ENCODE measurements around the gene CHRNA4.

The CHRNA4 gene

DNA sequence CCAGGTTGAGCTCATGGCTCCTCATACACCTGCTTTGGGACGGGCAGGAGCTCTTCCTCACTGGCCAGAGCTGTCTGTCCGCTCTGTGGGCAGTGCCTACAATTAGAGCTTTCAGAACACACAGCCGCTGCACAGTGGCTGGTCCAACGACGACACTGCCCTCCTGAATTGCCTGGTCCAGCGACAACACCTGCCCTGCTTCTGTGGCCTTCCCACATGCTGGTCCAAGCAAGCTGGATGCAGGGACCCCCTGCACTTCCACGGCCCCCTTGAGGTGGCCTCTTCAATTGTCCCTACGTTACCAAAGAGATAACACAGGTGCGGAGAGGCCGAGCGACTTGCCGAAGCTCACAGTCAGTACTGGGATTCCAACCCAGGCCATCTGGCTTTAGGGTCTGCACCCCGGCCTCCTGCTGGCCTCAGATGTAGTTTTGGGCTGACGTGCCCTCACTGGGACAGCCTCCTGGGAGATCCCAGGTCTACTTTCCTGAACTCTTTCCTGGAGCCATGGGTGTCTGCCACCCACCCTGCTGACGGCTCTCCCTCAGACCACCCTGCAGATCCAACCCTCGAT is 1.4 kb upstream of the CHRNA4 start:
- no peak for DNase-seq

DNA sequence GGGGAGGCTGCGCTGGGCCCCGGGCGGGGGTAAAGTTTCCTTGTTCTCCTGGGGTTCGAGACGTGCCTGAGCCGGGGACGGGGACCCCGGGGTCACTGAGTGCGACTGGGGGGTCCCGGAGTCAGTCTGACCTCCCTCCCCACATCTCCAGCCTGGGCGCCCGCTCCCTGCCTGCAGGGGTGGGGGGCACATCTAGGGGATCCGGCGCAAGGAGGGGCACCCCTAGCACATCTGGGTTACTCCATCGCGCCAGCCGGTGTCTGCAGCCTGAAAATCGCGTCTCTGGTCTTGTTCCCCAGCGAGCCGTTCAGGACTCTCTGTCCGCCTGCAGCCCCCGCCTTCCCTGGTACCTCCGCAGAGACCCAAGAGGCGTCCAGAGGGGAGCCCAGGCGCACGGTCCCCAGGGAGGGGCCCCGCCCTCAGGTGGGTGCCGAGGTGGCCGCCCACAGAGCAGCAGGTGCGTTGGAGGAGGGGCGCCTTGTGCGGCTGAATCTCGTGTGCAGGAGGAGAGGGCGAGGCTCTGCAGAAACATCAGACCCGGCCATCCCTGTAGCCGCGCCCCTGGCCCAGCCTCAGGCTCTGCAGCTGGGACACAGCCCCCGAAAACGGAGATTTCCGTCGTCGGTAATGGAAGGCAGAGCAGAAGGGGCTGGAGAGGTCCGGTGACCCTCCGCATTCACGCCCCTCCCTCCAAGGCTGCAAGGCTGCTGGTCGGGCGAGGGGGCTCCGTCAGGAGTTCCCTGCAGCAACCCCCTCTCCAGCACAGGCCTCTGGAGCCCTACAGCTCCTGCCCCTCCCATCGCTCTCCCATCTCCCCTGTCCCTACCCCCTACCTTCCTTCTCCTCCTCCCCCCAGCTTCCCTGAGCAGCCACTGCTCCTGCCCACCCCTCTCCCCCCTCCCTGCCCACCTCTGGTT is 628 bp upstream of the CHRNA4 start:
- DNase-seq: no peak

DNA sequence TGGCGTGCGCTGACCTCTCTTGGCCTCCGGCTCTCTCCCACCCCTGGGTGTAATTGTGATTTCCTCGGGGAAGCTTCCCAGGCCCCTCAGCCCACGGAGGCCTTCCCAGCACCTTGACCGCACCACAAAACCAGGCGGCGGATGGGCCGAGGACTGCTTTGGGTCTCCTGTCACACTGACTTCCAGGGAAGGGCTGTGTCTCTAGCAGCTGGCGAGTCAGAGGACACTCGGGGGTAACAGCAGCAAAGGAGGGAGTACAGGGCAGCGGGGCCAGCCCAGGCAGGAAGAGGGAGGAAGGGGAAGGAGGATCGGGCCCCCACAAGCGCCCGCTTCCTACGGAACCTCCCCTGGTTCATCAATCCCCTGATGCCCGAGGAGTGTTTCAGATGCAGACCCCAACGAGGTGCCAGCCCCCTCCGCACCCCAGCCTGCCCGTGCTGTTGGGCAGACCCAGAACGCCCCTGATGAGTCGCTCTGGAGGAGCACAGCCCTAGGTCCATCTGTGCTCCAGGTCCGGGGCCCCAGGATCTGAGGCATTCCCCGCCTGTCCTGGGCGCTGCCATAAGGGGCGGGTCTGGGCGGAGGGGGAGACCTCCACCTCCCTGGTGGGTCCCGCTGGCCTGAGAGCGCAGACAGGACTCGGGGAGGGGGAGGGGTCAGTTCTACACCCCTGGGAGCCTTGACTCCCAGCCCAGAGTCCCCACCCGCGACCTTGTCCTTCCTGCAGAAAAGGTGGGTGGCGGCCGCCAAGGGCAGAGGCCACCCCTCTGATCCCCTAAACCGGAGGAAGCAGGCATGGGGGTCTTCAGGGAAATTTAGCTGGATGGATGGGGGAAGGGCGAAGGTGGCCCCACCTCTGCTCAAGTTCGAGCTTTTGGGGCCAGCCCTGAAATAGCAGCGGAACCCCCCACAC is 956 bp downstream of the CHRNA4 start:
- no peak for DNase-seq

DNA sequence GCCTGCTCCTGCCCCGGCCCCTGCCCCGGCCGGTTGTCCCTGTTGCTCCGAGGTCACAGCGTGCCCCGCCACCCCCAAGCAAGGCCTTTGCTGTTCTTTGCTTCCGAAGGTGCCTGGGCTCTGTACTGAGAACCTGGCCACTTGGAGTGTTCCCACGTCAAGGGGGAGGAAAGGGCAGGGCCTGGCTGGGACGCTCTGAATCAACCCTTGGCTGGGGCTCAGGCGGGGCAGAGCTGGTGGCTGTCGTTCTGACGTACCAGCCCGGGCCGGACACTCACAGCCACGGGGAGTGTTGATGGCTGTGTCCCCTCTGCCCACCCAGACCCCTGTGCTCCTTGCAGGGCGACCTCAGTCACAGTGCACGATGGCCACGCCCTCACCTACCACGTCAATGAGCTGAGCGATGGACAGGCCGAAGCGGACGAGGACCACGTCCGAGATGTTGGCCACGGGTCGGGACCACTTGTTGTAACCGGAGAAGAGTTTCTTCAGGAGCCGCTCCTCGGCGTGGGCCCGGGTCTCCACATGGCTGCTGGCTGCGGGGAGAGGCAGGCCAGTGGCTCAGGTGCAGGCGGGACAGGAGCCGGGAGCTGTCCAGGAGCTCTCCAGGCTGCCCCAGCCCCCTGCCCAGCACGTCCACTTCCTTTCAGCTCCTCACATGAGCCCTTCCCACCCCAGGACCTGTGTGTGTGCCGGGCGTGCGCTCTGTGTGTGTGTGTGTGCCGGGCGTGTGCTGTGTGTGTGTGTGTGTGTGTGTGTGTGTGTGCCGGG is 1.8 kb downstream of the CHRNA4 start:
- DNase-seq: no peak

DNA sequence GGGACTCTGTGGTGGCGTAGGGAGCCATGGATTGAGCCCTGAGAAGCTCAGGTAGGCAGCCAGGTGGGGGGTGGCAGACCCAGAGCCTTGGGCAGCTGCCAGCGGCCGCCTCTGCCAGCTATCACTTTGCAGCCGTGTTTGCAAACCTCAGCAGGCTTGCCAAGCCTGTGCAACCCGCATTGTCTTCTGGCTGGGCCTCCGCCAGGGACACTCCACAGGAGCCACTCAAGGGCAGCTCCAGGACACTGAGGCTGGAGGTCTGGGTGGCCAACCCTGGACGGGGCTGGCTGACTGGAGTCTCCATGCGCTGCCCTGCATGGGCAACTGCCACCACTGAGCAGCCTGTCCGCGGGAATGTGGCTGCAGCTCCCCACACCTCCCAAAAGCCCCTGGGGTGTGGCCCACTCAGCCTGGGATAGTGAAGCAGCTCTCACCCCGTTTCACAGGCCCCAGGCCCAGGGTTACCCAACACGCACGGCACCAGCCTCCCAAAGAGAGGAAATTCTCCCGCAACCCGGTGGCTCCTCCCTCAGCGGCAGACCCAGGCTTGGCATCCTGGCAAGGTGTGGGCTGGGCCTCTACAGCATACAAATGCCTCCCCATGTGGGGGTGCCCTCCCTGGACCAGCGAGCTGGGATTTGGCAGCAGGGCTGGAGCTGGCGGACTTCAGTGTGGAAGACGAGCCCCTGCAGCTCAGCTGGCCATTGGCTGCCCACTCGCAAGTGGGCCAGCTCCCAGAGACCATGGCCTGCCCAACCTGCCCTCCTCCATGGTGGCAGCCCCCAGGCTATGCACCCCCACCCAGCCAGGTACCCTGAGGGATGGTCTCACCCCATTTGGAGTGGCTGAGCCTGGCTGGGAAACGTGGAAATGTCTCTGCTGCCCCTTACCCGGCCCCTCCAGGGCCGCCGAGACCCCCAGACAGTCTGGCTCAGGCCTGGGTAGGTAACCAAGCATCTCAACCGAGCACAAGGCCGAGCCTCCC is 2.9 kb downstream of the CHRNA4 start:
- DNase-seq: no peak

DNA sequence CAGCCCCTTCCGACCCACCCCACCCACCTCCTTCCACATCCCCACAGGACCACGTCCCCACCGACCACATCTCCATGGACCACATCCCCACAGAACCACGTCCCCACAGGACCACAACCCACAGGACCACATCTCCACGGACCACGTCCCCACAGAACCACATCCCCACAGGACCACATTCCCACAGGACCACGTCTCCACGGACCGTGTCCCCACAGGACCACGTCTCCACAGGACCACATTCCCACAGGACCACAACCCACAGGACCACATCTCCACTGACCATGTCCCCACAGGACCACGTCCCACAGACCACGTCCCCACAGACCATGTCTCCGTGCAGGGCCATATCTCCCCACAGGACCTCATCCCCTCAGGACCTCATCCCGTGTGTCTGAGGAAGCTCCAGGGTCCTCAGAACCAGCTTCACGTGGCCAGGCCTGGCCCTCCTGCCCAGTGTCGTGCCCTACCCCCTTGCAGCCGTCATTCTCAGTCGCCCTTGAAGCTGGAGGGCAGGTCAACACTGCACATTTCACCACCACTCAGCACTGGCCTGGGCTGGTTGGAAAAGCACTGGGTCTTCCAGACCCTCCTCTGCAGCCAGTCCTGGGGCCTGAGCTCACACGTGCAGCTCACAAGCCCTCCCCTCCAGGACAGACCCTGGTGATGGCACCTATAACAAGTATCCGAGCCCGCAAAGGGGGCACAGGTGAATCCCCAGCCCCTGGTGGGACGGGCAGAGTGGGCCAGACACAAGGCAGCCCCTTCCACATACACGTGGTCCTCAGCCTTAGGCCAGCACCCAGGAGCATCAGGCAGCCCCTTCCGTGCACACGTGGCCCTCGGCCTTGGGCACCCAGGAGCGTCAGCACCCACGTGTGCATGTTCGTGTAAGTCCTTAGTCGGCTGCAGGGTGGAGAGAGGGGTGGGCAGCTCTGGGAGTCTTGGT is 3.9 kb downstream of the CHRNA4 start:
- DNase-seq: no peak

DNA sequence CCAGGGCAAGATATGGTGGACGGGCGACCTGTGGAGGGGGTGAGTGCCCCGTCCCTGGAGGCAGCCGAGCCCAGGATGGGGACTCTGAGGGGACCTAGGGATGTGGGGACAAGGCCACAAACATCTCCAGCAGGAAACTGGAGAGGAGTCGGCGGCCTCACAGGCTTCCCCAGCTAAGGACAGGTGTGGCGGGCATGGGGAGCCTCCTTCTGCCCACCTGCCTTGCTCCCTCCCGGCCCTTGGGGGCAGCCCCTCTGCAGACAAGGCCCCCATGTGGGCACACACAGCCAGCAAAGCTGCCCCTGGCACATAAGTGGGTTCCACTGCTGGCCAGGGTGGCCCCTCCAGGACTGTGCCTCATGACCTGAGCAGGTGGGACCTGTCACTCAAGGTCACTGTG is 4.6 kb downstream of the CHRNA4 start:
- no peak for DNase-seq

DNA sequence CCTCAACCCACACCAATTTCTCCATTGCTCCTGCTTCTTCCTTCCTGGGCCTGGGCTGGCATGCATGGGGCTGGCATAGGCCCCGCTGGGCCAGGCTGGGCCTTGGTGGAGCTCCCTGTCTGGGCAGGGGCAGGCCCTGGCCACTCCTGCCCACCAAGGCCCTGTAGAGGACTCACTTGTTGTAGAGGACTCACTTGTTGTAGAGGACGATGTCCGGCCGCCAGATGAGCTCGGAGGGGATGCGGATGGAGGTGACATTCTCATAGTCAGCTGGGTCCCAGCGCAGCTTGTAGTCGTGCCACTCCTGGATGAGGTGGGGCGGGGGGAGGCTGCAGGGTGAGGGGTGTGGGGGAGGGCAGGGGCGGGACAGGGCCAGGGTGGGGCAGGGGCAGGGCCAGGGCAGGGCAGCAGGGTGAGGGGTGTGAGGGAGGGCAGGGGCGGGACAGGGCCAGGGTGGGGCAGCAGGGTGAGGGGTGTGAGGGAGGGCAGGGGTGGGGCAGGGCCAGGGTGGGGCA is 5.3 kb downstream of the CHRNA4 start:
- DNase-seq: no peak

DNA sequence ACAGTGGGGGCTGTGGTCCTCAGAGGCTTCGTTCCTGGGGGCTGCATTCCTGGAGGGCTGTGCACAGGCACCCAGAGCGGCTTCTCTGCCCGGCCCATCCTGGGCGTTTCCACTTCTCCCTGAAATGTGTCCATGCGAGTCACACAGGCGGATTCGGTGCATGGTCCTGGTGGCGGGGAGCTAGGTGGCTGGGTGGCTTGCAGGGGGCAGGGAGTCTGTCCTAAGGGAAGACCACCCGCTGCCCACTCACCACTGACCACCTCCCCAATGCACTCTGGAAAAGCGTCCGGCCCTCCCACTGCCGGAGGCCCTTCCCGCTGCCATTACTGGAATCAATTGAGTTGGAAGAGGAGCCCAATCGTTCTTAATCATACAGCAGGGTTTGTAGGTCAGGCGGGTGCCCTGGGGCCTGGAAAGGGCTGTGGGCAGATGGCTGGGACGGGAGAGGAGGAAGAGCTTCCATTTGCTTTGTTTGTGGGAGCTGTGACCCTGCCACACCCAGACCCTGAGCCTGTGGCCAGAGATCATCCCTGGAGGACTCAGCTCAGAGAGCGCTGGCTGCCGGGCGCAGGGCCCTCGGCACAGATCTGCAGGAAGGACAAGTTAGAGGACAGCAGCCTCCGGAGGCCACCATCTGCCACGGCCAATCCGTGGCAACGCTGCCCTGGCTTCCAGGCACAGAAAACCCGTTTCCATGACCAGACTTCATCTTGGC is 6.4 kb downstream of the CHRNA4 start:
- DNase-seq: no peak

DNA sequence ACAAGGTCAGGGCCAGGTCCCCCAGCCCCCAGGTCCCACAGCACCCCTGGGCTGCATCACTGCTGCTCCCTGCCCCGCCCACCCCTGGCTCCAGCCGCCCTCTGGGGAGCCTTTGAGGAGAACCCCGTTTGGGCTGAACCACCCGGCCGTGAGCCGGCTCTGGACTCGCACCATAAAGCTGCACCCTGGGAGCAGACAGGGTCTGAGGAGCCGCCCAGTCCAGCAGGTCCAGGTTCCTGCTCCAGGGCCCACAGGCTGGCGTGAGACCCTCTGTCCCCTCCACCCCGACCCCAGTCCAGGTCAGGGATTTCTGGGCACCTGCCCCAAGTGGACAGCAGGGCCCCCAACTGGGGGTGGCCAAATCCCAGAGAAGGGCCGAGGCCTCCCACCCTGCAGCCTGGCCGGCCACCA is 8.3 kb downstream of the CHRNA4 start:
- no peak for DNase-seq

DNA sequence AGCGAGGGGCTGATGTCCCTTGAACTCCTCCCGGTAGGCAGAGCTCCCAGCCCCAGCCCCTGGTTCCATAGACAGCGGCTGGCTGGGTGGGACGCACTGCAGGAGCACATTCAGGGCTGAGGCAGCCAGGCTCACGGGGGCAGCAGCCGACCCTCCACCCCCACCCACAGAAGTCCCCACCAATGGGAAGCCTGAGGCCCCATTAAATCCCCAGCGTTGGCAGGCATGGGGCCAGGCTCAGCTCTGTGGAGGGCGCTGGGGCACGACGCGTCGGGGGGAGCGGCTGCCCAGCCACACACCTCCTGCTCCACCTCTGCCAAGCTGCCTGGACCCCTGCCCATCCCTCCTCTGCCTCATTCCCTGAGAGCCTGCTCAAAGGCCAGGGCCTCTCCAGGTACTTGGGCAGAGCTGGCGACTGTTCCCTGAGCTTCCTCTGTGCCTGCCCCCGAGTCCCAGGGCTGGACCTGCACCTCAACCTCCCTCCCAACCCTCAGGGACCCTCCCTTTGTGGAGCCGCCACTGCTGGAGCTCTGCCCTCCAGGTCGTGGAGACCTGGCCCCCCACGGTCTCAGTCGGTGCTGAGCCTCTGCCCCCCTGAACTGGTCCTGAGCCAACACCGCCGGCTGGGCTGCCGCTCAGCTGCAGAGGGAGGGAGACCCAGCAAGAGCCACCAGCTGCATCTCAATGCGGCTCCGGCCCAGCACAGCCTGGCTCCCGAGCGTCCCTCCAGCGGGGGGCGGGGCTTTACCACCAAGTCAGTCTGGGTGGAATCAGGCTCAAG is 9.1 kb downstream of the CHRNA4 start:
- DNase-seq: no peak

DNA sequence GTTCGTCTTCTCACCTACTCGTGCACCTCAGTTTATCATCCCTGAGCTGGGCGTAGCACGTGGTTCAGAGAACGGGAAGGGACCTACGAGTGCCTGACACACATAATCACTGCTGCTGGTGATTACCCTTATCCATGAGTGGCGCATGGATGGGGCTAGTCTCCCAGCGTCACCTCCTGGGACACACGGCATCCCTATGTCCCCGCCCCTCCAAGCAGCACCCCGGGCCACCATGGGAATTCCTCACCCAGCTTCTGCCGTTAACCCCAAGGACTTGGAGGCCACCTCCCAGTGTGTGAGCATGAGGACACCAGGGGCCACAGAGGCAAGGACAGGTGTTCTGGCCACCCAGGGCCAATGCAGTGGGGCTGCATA is 9.8 kb downstream of the CHRNA4 start:
- DNase-seq: no peak

DNA sequence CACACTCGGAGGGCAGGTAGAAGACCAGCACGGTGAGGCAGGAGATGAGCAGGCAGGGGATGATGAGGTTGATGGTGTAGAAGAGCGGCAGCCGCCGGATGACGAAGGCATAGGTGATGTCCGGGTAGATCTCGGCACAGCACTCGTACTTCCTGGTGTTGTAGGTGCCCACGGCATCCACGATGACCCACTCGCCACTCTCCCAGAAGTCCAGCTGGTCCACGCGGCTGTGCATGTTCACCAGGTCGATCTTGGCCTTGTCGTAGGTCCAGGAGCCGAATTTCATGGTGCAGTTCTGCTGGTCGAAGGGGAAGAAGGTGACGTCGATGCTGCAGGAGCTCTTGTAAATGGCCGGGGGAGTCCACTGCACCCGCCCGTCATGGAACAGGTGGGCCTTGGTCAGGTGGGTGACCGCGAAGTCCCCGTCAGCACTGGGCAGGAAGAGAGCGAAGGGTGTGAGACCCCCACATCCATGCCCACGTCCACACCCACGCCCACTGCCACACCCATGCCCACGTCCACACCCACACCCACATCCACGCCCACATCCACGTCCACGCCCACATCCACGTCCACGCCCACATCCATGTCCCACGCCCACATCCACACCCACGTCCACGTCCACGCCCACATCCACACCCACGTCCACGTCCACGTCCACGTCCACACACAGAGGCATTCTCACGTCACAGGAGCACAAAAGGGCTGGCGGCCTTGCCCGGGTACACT is 10.4 kb downstream of the CHRNA4 start:
- DNase-seq: no peak

DNA sequence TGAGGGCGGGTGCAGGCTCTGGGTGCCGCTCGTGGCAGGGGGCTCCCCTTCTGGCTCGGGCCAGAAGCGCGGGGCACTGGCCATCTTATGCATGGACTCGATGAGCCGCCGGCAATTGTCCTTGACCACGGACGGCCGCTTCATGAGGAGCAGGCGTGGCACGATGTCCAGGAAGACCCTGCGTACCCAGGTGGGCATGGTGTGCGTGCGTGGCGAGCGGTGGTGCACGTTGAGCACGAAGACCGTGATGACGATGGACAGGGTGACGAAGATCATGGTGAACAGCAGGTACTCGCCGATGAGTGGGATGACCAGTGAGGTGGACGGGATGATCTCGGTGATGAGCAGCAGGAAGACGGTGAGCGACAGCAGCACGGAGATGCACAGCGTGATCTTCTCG is 11.0 kb downstream of the CHRNA4 start:
- DNase-seq: no peak

DNA sequence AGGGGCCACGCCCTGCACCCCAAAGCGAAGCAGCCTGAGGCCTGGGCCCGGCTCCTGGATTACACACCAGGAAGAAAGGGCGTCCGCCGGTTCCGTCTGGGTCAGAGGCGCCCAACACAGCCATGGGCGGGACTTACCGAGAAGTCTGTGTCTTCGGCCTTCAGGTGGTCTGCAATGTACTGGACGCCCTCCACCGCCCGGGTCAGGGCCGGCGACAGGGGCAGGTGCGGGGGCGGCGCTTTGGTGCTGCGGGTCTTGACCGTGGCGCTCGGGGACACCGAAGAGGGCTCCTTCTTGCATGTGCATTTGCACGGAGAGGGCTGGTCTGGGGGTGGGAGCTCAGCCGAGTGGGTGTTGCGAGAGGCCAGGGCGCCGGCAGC is 11.6 kb downstream of the CHRNA4 start:
- DNase-seq: no peak

DNA sequence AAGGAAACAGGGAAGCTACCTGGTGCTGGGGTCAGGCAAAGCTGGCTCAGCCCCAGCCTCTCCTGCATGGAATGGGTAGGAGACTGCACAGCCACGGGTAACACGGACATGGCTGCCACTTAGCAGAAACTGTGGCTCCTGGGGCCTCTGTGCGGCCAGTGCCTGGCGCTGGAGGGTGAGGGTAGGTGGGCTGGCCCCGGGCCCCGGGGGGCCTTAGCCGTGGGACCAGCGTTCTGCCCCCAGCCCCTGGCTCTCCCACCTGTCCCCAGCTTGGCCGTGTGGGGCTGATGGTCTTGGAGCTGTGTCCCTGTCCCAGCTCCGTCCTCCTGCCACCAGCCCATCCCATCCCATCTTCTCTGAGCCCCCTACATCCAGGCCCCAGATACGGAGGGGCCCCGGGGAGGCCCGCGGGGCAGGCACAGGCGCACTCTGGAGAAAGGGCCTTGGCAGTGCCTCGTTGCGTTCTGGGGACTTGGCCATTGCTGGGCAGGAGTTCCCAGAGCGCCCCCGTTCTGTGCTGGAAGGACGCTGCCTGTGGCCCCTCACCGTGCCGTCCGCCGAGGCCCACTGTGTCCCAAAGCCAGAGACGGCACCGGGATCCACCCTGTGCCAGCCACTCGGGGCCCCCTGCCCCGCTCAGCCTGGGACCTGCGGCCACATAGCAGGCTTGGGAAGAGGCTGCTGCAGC is 12.2 kb downstream of the CHRNA4 start:
- DNase-seq: no peak

All from effector CD4-positive, alpha-beta T cell (primary cell).